GM19043 (cell line): ENCODE results near the gene KCNJ8.

ENCODE experiments used
- ATAC-seq: cut with Tn5 transposase; IDR thresholded peaks from one replicate; pipeline ENCODE4 v1.9.1; 2021; ENCODE audit warnings: low read depth; ENCODE audit not compliant: unreplicated experiment

Gene KCNJ8

GRCh38 chr12:21718944-21719650, 55.4 kb downstream of the KCNJ8 start:
- ATAC-seq = no peak

- no peak for ATAC-seq
Measured at GRCh38 chr12:21718403-21718802, 56.1 kb downstream of the KCNJ8 start.

GRCh38 chr12:21717767-21718166, 56.7 kb downstream of the KCNJ8 start:
- no peak for ATAC-seq

GRCh38 chr12:21715386-21715785, 59.1 kb downstream of the KCNJ8 start:
- ATAC-seq = no peak
